Activated effector memory CD4-positive, alpha-beta T cell treated with Interleukin-2 at 50 U/mL for 16 hours (primary cell): Measurements from ENCODE around the gene CPS1.

Source experiments
- DNase-seq: peaks from one replicate; pipeline ENCODE4 v3.0.0-alpha.2; 2020

The CPS1 gene

DNA sequence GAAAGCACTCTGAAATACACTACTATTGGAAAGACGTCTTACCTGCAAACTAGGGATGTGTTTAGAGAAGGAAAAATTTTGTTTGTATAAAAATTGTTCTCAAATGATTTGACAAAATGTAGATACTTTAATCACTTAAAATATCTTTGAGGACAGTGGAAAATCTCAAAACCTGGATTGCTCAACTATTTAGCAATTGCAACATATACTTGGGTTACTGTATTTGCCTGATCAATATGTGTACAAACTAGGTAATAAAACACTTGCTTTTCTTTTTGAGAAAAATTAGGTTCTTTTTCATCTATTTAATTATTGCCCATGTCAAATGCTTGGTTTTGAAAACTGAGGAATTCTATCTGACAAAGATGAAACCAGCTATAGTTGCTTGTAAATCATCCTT is 60.9 kb downstream of the CPS1 start:
- DNase-seq, result no peak

DNA sequence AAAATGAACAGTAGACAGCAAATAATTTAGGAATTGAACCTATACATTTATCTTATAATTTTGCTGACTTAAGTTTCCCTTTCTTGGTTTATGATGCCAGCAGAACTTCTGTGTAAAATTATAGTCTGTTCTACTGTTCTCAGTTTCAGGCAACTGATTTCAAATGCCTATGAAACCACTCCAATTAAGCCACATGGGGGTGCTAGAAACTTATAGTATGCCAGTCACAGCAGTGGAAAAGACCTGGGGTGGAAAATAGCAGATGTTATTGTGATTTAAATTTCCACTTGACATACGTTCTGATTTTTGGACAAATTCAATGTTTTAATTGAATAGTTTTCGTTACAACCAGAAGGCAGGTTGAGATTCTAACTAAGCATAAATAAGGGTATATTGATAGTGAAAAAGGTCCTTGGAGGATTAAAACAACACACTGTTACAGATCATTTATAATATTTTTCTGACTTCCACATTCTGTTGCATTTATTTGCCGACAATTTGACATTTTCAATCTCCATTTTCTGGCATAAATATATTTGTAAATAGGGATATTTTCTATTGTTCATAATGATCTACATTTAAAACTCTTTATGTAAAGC is 61.4 kb downstream of the CPS1 start:
- no peak for DNase-seq

GRCh38 chr2:210620456-210620855 is 64.1 kb downstream of the CPS1 start:
- DNase-seq, result no peak

DNA sequence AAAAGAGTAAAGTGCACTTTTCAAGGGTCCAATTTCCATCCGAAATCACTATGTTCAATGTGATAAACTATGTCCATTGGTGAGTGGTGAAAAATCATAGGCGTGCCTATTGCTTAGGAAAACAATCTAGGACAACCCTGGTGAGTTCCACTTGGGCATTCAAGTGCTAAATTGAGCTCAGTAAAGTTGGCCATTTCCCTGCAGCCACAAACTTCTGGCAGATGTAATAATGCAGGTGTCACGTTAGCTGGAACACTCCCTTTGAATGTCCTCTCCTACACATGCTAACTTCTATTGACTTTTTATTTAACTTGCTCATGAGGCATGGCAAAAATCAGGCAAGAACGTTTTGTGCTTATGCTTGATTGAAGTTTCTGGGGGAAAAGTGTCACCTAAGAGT is 67.1 kb downstream of the CPS1 start:
- no peak for DNase-seq

- no peak for DNase-seq
Measured at GRCh38 chr2:210626849-210627248, 70.5 kb downstream of the CPS1 start.

GRCh38 chr2:210630873-210631560 is 74.6 kb downstream of the CPS1 start:
- DNase-seq, result no peak

GRCh38 chr2:210633699-210634098 is 77.3 kb downstream of the CPS1 start:
- no peak for DNase-seq

- no peak for DNase-seq
Measured at GRCh38 chr2:210635257-210635656, 78.9 kb downstream of the CPS1 start.

DNA sequence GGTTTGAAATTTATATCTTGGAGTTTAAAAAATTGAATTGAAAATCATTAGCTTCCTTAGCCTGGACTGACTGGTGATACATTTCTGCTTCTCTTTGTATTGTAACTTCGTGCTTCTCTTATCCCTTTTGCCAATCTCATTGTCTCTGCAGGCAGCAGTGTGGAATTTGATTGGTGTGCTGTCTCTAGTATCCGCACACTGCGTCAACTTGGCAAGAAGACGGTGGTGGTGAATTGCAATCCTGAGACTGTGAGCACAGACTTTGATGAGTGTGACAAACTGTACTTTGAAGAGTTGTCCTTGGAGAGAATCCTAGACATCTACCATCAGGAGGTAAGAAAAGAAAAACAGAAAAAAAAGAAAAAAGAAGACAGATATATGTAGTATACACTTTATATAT is 85.9 kb downstream of the CPS1 start:
- no peak for DNase-seq

DNA sequence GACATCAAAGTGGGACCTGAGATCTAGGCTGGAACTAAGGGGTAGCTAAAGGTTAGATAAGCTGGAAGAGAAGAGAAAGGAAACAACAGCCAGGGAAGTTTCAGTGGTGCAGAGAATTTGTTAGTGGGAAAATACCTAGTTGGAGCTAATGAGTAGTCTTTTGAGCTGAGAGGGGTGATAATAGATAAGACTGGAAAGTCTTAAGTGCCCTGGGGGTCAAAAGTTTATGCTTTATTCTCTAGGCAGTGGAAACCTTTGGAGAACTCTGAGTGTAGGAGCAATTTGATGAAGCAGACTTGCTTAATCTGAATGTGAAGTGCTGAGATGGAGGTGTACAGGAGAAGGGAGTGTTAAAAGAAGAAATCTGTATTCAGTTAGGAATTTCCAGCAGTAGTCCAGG is 90.8 kb downstream of the CPS1 start:
- no peak for DNase-seq

DNA sequence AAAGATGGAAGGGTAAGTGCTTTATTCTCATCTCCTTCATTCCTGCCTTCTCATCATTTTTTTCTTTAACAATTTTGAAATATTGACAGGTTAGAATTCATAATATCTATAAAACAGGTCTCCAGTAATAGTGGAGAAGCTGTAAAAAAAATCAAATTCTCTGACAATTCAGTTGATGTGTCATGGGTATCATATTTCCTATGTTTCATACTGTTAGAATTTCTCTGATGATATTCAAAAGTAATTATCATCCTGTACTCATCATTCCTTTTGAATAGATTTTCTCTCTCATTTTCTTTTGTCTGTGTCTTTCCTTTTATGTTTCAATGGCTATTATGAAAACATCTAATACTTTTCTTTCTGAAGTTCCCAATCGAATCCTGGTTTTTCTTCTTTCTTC is 97.7 kb downstream of the CPS1 start:
- DNase-seq, result no peak

GRCh38 chr2:210655229-210655975 is 99.0 kb downstream of the CPS1 start:
- DNase-seq, result no peak

DNA sequence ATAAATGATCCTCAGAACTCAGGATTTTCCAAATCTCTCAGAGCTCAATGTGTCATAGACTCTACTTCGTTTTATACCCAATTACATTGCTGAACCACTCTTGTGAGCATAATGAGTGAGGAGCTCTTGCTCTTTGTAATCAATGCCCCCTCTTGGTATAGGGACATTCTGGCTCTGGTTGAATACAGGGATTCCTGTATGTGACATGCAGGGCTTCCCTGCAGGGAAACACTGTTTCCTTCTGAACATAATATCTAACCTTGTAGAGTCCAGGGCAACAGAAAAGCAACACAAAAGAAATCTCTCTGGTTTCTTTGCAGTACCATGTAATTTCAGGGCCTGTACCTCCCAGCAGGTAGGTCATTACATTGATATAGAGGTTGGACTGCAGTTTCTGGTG is 101.5 kb downstream of the CPS1 start:
- DNase-seq, result no peak

DNA sequence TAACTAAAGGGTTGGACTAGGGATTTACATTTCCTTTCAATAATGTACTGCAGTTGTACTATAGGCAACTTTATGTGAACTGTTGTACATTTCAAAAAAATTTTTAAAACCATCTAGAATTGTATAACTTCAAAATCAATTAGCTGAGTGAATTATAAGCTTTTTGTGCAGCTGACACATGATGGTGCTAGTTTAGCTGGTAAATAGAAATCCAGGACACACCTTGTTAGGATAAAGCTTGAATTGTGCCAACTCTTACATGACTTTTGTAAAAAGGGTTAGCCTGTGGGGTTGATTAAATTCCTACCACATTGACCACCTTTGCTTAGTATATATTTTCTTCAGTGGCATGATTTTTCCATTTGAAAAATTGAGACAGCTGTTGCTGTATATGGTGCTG is 104.4 kb downstream of the CPS1 start:
- DNase-seq, result no peak

DNA sequence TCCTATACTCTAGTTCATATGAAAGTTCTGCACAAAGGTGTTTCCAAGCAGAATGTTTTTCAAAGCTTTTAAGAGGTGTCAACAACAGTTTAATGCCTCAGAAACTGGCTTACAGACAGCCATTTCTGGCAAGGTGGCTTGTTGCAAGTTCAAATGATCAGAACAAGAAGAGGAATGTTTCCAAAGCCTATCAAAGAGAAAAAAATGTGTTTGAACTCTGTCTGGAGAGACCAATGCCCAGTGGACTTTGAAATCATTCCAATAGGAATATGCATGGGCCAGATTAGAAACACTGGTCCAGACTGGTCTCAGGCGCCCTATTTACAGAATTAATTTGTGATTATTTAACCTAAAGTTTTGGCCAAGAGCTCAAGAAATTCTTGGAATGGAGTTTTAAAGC is 106.2 kb downstream of the CPS1 start:
- no peak for DNase-seq

GRCh38 chr2:210663631-210664089 is 107.3 kb downstream of the CPS1 start:
- no peak for DNase-seq

GRCh38 chr2:210667711-210668110 is 111.3 kb downstream of the CPS1 start:
- no peak for DNase-seq

DNA sequence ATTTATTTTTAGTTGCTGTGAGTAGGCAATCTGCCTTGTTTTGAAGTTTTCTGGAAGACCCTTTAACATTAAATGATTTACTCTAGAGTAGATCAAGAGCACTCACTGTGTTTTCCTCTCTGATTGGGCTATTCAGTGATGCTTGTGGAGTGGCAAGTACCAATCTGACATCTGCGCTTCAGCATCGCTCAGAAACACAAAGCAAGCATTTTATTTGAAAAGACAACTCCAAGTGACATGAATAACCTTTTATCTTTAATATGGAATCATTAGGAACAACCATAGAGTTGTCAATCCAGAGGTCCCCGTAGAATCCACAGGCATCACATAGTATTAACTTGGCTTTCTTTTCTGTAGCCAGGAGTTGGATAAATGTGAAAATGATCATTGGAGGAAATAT is 114.7 kb downstream of the CPS1 start:
- DNase-seq, result no peak

- no peak for DNase-seq
Measured at GRCh38 chr2:210673117-210673516, 116.7 kb downstream of the CPS1 start.

GRCh38 chr2:210676067-210676466 is 119.7 kb downstream of the CPS1 start:
- DNase-seq, result no peak

DNA sequence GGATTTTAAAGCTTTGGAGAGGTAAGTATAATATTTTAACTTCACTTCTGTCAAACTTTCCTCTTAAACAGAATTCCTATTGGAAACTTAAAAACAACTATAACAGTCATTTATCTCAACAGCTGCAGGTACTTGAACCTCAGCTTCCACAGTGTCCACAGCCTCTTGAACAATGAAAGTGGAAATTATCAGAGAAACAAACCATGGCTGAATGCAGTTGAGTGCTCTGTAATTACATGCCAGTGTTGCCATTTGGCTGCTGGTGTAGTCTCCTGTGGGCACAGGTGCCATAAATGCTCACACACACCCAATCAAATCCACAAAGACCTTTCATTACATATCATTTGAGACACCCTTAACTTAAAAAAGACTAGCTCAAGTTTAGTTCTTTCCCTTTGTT is 125.1 kb downstream of the CPS1 start:
- DNase-seq, result no peak

GRCh38 chr2:210686401-210686800 is 130.0 kb downstream of the CPS1 start:
- no peak for DNase-seq

- DNase-seq, result no peak
Measured at GRCh38 chr2:210687786-210688470, 131.5 kb downstream of the CPS1 start.

GRCh38 chr2:210707900-210708299 is 151.5 kb downstream of the CPS1 start:
- no peak for DNase-seq
